BLaER1 treated with 17β-estradiol and CSF1 and Interleukin-3, amounts not matched to agents 10 nM and 100 nM (cell line): ENCODE measurements around the gene LRRC45.

Experiments used
- H3K27ac ChIP-seq, 11 experiments: shearing (Covaris generic); formaldehyde crosslinking; 2 replicates each; pipeline ENCODE4 v1.8.1; 2022
- H3K27me3 ChIP-seq, 11 experiments: shearing (Covaris generic); formaldehyde crosslinking; 2 replicates each; pipeline ENCODE4 v1.8.1; 2022
- H3K36me3 ChIP-seq, 11 experiments: shearing (Covaris generic); formaldehyde crosslinking; 2 replicates each; pipeline ENCODE4 v1.8.1; 2022
- H3K4me1 ChIP-seq, 10 experiments: shearing (Covaris generic); formaldehyde crosslinking; 2 replicates each; pipeline ENCODE4 v1.8.1; 2022
- H3K4me2 ChIP-seq, 11 experiments: shearing (Covaris generic); formaldehyde crosslinking; 2 replicates each; pipeline ENCODE4 v1.8.1; 2022
- H3K4me3 ChIP-seq, 10 experiments: shearing (Covaris generic); formaldehyde crosslinking; 2 replicates each; pipeline ENCODE4 v1.8.1; 2022
- H3K9ac ChIP-seq, 11 experiments: shearing (Covaris generic); formaldehyde crosslinking; 2 replicates each; pipeline ENCODE4 v1.8.1; 2022
- H3K9me3 ChIP-seq, 11 experiments: shearing (Covaris generic); formaldehyde crosslinking; replicated peaks in 1 of 11; 2 replicates each; pipeline ENCODE4 v1.8.1; 2022
- H4K20me1 ChIP-seq, 11 experiments: shearing (Covaris generic); formaldehyde crosslinking; 2 replicates each; pipeline ENCODE4 v1.8.1; 2022
- Cebpa-rat ChIP-seq, 11 experiments: shearing (Covaris generic); IDR thresholded peaks; 2 replicates each; pipeline ENCODE4 v1.8.1; 2022

Gene LRRC45

DNA sequence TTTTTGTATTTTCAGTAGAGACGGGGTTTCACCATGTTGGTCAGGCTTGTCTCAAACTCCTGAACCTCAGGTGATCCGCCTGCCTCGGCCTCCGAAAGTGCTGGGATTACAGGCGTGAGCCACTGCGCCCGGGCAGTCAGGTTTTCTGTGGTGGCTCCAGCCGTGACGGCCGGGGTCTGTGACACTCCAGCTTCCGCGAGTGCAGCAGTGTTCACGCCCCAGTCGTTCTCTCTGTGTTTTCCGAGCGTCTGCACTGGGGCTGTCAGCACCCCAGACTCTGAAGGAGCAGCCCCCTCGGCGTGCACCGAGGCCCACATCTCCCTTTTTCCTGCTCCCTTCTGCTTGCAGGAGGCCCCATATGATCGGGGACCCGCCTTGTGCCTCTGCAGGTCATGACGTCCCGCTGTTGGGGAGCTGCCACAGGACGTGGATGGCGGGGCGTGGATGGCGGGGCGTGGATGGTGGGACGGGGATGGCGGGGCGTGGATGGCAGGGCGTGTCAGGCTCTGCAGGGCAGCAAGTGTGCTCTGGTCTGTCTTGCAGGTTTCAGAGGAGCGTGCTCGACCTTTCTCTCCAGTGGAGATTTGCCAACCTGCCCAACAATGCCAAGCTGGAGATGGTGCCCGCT is 40.0 kb upstream of the LRRC45 start:
- Histone ChIP-seq H3K4me1 (peaks cover 39 to 67% (median 59%) of the 10 kb centered on the region in 10 experiments), H3K9me3 (no peaks in the 10 kb centered on the region), H3K36me3 (peaks cover 28 to 61% (median 44%) of the 10 kb centered on the region in 11 experiments), H3K27me3 (peaks cover 34 to 52% (median 49%) of the 10 kb centered on the region in 11 experiments), H4K20me1 (peaks cover 7 to 96% (median 71%) of the 10 kb centered on the region in 11 experiments; a peak in 20 of 22 replicates), H3K27ac (no peak overlapping the region), H3K4me2 (peak overlapping the region; percentile 14 to 87 (median 53); a peak in 19 of 22 replicates), H3K9ac (no peak overlapping the region), H3K4me3 (no peak overlapping the region)
- TF ChIP-seq Cebpa-rat (IDR thresholded peaks at IDR 0.05) = no peak

DNA sequence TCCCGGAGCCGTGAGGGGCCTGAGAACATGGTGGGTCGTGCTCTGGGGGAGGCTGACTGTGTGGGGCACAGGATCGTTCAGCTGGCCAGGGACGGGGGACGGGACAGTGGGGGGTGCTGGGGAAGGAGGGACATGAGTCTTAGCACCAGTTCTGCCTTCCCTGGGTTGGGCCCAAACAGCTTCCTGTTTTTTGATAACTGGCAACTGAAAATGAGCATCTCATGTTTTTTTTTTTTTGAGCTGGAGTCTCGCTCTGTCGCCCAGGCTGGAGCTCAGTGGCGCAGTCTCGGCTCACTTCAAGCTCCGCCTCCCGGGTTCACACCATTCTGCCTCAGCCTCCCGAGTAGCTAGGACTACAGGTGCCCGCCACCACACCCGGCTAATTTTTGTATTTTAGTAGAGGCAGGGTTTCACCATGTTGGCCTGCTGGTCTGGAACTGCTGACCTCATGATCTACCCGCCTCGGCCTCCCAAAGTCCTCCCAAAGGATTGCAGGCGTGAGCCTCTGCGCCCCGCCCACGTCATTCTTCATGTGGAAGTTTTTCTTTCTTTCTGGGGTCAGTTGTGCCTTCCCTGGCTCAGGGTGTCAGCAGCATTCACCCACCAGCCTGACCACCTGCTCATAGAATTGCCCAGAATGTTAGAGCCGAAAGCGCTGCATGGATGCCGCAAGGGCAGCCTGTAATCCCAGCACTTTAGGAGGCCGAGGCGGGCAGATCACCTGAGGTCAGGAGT is 39.3 kb upstream of the LRRC45 start:
- Histone ChIP-seq H3K9me3 (no peaks in the 10 kb centered on the region), H3K27me3 (peaks cover 29 to 46% (median 42%) of the 10 kb centered on the region in 11 experiments), H3K9ac (no peak overlapping the region), H3K4me1 (peaks cover 33 to 67% (median 53%) of the 10 kb centered on the region in 10 experiments), H3K4me3 (no peak overlapping the region), H3K27ac (no peak overlapping the region), H3K4me2 (peak overlapping the region; percentile 14 to 87 (median 52); a peak in 20 of 22 replicates), H3K36me3 (peaks cover 28 to 61% (median 44%) of the 10 kb centered on the region in 11 experiments), H4K20me1 (peaks cover 7 to 96% (median 70%) of the 10 kb centered on the region in 11 experiments; a peak in 20 of 22 replicates)
- no peak for TF ChIP-seq Cebpa-rat (IDR thresholded peaks at IDR 0.05)

DNA sequence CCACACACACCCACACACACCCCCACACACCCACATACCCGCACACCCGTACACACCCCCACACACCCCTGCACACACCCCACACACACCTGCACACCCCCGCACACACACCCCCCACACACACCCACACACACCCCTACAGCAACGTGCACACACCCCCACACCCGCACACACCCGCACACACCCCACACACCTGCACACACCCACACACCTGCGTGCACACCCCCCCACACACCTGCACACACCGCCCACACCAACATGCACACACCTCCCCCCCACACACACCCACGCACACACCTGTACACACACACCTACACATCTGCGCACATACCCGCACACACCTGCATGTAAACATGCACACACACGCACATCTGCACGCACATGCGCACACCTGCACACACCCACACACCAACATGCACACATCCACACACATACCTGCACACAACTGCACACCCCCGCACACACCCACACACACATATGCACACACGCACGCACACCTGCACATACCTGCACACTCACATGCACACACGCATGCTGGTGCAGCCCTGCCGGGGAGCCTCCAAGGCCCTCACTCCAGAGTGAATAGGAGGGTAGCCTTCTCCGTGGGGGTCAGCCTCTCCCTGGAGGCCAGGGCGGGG is 38.2 kb upstream of the LRRC45 start:
- H3K4me2 ChIP-seq = no peak overlapping the region
- H3K4me1 ChIP-seq = peaks cover 28 to 56% (median 44%) of the 10 kb centered on the region in 10 experiments
- no peak overlapping the region for H3K9ac ChIP-seq
- peaks cover 7 to 96% (median 64%) of the 10 kb centered on the region in 11 experiments; a peak in 20 of 22 replicates for H4K20me1 ChIP-seq
- H3K9me3 ChIP-seq = peaks cover 0 to 2% (median 0%) of the 10 kb centered on the region in 11 experiments; a peak in 3 of 22 replicates
- peaks cover 25 to 35% (median 31%) of the 10 kb centered on the region in 11 experiments for H3K27me3 ChIP-seq
- H3K36me3 ChIP-seq = peaks cover 21 to 59% (median 36%) of the 10 kb centered on the region in 11 experiments
- H3K27ac ChIP-seq = no peak overlapping the region
- no peak for TF ChIP-seq Cebpa-rat (IDR thresholded peaks at IDR 0.05)
- no peak overlapping the region for H3K4me3 ChIP-seq

DNA sequence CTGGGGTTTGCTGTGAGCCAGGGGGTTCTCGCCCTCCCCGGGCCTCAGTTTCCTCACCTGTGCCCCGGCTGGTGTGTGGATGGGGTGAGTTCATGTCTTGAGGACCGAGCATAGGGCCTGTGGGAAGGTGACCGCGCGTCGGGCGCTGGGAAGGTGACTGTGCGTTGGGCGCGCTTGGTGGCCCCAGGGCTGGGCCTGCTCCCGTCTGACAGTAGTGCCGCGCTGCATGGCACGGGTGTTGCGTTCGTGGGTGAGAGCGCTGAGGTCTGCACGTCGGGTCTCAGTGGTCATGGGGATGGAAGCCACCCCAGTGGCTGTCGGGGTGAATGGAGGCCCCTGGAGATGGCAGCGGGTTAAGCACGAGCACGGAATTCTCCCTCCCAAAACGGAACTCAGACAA is 36.5 kb upstream of the LRRC45 start:
- H3K9me3 ChIP-seq = peaks cover 0 to 13% (median 5%) of the 10 kb centered on the region in 11 experiments; a peak in 8 of 22 replicates
- H3K9ac ChIP-seq = no peak overlapping the region
- H3K4me1 ChIP-seq = peaks cover 11 to 43% (median 28%) of the 10 kb centered on the region in 10 experiments
- no peak overlapping the region for H3K27ac ChIP-seq
- peaks cover 21 to 72% (median 47%) of the 10 kb centered on the region in 11 experiments for H3K36me3 ChIP-seq
- peaks cover 13 to 96% (median 64%) of the 10 kb centered on the region in 11 experiments; a peak in 21 of 22 replicates for H4K20me1 ChIP-seq
- peaks cover 9 to 19% (median 17%) of the 10 kb centered on the region in 11 experiments for H3K27me3 ChIP-seq
- no peak for TF ChIP-seq Cebpa-rat (IDR thresholded peaks at IDR 0.05)
- H3K4me3 ChIP-seq = no peak overlapping the region
- no peak overlapping the region for H3K4me2 ChIP-seq

DNA sequence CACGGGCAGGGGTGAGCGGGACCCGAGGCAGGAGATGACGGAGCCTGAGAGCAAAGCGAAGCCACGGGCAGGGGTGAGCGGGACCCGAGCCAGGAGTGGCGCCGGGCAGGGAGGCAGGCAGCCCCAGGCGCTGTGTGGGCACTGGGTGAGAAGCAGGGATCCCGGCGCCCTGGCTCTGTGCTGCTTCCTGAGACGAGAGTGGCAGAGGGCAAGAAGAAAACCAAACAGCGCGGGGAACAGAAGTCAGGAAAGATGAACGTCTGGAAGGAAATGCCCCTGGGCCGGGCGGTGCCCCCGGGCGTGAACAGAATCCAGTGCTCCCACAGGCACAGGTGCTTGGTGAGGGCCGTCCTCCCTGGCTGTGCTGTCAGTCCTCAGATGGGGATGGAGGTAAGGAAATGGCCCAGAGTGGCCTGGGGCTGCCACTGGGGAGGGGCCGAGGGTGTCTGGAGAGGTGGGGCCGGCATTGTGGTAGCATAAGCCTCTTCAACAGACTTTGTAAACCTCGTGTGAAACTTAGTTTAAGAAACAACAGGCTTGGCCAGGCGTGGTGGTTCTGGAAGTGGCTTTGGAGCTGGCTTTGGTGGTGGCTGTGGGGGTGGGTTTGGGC is 35.8 kb upstream of the LRRC45 start:
- Histone ChIP-seq H4K20me1 (peaks cover 20 to 96% (median 64%) of the 10 kb centered on the region in 11 experiments; a peak in 21 of 22 replicates), H3K9ac (no peak overlapping the region), H3K9me3 (peaks cover 0 to 13% (median 5%) of the 10 kb centered on the region in 11 experiments; a peak in 8 of 22 replicates), H3K4me1 (peaks cover 9 to 43% (median 26%) of the 10 kb centered on the region in 10 experiments; a peak in 19 of 20 replicates), H3K4me3 (no peak overlapping the region), H3K27me3 (peaks cover 3 to 12% (median 10%) of the 10 kb centered on the region in 11 experiments), H3K4me2 (peak overlapping the region in 4 of 11 experiments; percentile 2 to 14 (median 7); a peak in 2 of 22 replicates), H3K36me3 (peaks cover 21 to 72% (median 47%) of the 10 kb centered on the region in 11 experiments), H3K27ac (no peak overlapping the region)
- TF ChIP-seq Cebpa-rat (IDR thresholded peaks at IDR 0.05) = no peak

DNA sequence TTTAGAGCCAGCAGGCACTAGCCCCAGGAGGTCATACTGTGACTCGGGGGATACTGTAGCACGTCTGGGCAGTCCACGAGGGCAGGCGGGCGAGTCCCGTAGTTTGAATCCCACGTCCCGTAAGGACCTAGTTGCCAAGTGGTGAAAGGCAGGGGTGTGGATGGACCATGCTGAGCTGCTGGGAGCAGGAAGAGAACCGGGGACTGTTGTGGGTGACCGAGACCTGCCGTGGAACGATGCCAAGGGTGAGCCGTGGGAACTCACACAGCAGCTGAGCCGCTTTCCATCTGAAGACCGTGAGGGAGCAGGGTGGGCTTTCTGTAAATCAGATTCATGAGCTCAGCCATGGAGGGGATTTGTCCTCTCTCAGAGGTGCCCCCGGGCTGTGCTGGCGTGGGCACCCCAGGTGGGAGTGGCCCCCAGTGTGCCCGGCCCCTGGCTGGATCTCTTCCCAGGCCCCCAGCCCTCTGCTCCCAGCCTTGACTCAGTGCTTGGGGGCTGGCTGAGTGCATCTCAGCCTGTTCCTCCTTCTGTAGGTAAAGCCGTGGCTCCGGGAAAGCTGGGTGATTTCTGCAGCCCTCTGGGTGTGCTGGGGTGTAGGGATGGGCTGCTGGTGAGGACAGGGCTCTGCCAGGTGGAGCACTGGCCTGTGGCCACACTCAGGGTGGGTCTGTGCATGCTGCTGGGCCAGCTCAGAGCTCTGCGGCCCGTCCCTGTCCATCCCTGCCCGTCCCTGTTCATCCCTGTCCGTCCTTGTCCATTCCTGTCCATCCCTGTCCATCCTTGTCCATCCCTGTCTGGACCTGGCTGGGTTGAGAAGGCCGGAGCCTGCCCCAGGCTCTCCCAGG is 32.0 kb upstream of the LRRC45 start:
- Histone ChIP-seq H4K20me1 (peaks cover 36 to 99% (median 80%) of the 10 kb centered on the region in 11 experiments; a peak in 20 of 22 replicates), H3K36me3 (peaks cover under 1 to 58% (median 22%) of the 10 kb centered on the region in 11 experiments; a peak in 16 of 22 replicates), H3K4me2 (peak overlapping the region in 3 of 11 experiments; percentile 0 to 24 (median 15); a peak in 3 of 22 replicates), H3K4me3 (no peak overlapping the region), H3K9ac (no peak overlapping the region; a peak in 1 of 22 replicates), H3K4me1 (peaks cover 0 to 40% (median 19%) of the 10 kb centered on the region in 10 experiments; a peak in 11 of 20 replicates), H3K9me3 (peaks cover 0 to 13% (median 5%) of the 10 kb centered on the region in 11 experiments; a peak in 8 of 22 replicates), H3K27ac (no peak overlapping the region), H3K27me3 (peaks cover 0 to 6% (median 0%) of the 10 kb centered on the region in 11 experiments; a peak in 1 of 22 replicates)
- no peak for TF ChIP-seq Cebpa-rat (IDR thresholded peaks at IDR 0.05)

DNA sequence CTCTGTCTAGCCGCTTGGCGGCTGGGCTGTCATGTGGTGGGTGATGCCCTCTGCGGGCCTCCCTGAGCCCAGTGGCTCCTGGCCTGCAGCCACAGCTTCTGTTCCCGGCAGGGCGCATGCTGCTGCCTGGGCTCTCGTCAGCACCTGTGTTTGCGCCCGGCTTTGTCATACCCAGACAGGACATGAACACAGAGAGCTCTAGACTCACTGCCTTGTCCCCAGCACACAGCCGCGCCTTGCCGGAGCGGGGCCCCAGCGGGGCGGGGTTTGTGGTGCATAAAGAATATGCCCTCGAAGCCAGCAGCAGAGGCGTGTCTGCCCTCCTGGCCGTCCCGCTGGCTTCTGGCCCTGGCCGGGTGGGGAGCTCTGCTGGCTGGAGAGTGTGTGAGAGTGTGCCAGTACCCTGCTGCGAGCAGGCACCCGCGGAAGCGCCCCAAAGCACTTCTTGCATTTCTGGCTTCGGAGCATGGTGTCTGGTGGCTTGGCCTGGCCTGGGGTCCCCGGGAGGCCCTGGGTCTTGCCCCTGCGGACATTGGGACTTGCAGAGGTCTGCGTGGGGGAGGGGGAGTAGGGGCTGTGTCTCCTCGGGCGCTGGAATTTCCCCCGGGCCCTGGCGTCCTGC is 31.3 kb upstream of the LRRC45 start:
- Histone ChIP-seq H3K9me3 (peaks cover 0 to 13% (median 5%) of the 10 kb centered on the region in 11 experiments; a peak in 8 of 22 replicates), H3K27ac (no peak overlapping the region), H3K4me2 (peak overlapping the region in 3 of 11 experiments; percentile 0 to 24 (median 15); a peak in 4 of 22 replicates), H3K36me3 (peaks cover 0 to 57% (median 16%) of the 10 kb centered on the region in 11 experiments; a peak in 16 of 22 replicates), H4K20me1 (peaks cover 29 to 96% (median 72%) of the 10 kb centered on the region in 11 experiments; a peak in 20 of 22 replicates), H3K9ac (no peak overlapping the region; a peak in 1 of 22 replicates), H3K4me1 (peaks cover 0 to 38% (median 19%) of the 10 kb centered on the region in 10 experiments; a peak in 11 of 20 replicates), H3K27me3 (peaks cover 0 to 6% (median 0%) of the 10 kb centered on the region in 11 experiments; a peak in 1 of 22 replicates), H3K4me3 (no peak overlapping the region)
- TF ChIP-seq Cebpa-rat (IDR thresholded peaks at IDR 0.05) = no peak
